ENCODE data around the gene CLCN6.

- TF ChIP-seq CTCF (IDR thresholded peaks at IDR 0.05; ENCODE audit: poor library complexity) (no peak), EZH2 (IDR thresholded peaks at IDR 0.05; ENCODE audit: borderline replicate concordance) (no peak), EZH2phosphoT487 (IDR thresholded peaks at IDR 0.05; ENCODE audit: low read depth, severe bottlenecking, unreplicated experiment) (no peak)
These were observed 11.3 kb upstream of the CLCN6 start for GRCh38 chr1:11794446-11795237.
